Measurements from ENCODE around the gene AKR1C2.

GRCh38 chr10:5033061-5033778 is 29.6 kb upstream of the AKR1C2 start:
- TF ChIP-seq EZH2phosphoT487 (IDR thresholded peaks at IDR 0.05; ENCODE audit: insufficient read depth, low read depth): no peak
- TF ChIP-seq EZH2 (IDR thresholded peaks at IDR 0.05; ENCODE audit: insufficient read depth, poor library complexity, severe bottlenecking): no peak
